Endothelial cell of umbilical vein (primary cell): ENCODE results near the gene MOBP. TPM values are rescaled to one million over a fixed set of nuclear protein-coding genes. Genes with fewer than 3 reads are reported as not detected.

Experiments
- BruUV-seq: library from RNA; stranded (reverse); fragments of 400-500 nt; replicated peaks from 2 replicates; lab custom pipeline; 2021; lab: Mats Ljungman, UMichigan
- CTCF ChIA-PET: fragments of 300-600, 350-600 bp; sonication (Branson Sonifier 250); formaldehyde crosslinking; loops from one replicate; lab custom pipeline; 2021; ENCODE audit warnings: antibody characterized with exemption, inconsistent platforms; lab: Charles Lee
- POLR2A ChIA-PET: fragments of 300-600, 350-600 bp; sonication (Branson Sonifier 250); formaldehyde crosslinking; loops from one replicate; lab custom pipeline; 2021; ENCODE audit warnings: antibody characterized with exemption, inconsistent platforms; lab: Charles Lee
- DNase-seq: peaks from one replicate; pipeline ENCODE4 v3.0.0-alpha.2; 2011; ENCODE audit warnings: low read depth, low spot score
- FAIRE-seq: peaks from 2 replicates; lab custom pipeline; 2011; peaks lifted over from hg19 to GRCh38; lab: Jason Lieb, UNC
- H2AFZ ChIP-seq: 2 replicates; pipeline ENCODE4 v1.6.0; 2012; ENCODE audit warnings: low read depth, low read length, control low read depth, inconsistent platforms
- H3K27ac ChIP-seq: 2 replicates; pipeline ENCODE4 v1.5.1; 2011; ENCODE audit warnings: low read depth, mild to moderate bottlenecking, control low read depth, low read length, moderate library complexity; ENCODE audit not compliant: insufficient read depth
- H3K27me3 ChIP-seq, 2 experiments: 2 replicates each; pipeline versions ENCODE4 v1.6.0 to v1.6.1; 2011; ENCODE audit warnings: low read length in 2 of 2, mixed read lengths in 1 of 2; ENCODE audit not compliant: control insufficient read depth in 2 of 2, insufficient read depth in 2 of 2
- H3K36me3 ChIP-seq, 2 experiments: 2 replicates in 1 of 2; 3 replicates in 1 of 2; pipeline ENCODE4 v1.5.1; 2011; ENCODE audit warnings: low read length in 2 of 2, mild to moderate bottlenecking in 1 of 2, moderate library complexity in 1 of 2; ENCODE audit not compliant: control insufficient read depth in 2 of 2, insufficient read depth in 2 of 2; ENCODE audit errors: extremely low read depth in 1 of 2
- H3K4me1 ChIP-seq: 3 replicates; pipeline ENCODE4 v1.5.1; 2011; ENCODE audit warnings: mild to moderate bottlenecking, low read length; ENCODE audit not compliant: control insufficient read depth, insufficient read depth; ENCODE audit errors: extremely low read depth
- H3K4me2 ChIP-seq: 2 replicates; pipeline ENCODE4 v1.6.1; 2011; ENCODE audit warnings: low read length, control low read depth, mixed read lengths; ENCODE audit not compliant: insufficient read depth
- H3K4me3 ChIP-seq, 3 experiments: fragments of 200-600 bp in 1 of 3; sonication (generic), shearing (Covaris generic) in 1 of 3; replicated peaks in 1 of 3; 2 replicates each; pipeline ENCODE4 v1.5.1; 2011 to 2016; ENCODE audit warnings: control low read depth in 3 of 3, low read length in 3 of 3, mild to moderate bottlenecking in 2 of 3, inconsistent platforms in 1 of 3, low read depth in 1 of 3, moderate library complexity in 1 of 3; ENCODE audit not compliant: insufficient read depth in 1 of 3
- H3K79me2 ChIP-seq: 2 replicates; pipeline ENCODE4 v1.6.0; 2012; ENCODE audit warnings: low read length, inconsistent platforms; ENCODE audit not compliant: control insufficient read depth, insufficient read depth
- H3K9ac ChIP-seq: replicated peaks from 2 replicates; pipeline ENCODE3; 2011; ENCODE audit warnings: low read length, control low read depth; ENCODE audit not compliant: insufficient read depth; ENCODE audit errors: extremely low read depth
- H3K9me1 ChIP-seq: replicated peaks from 3 replicates; pipeline ENCODE4 v1.6.0; 2011; ENCODE audit warnings: mild to moderate bottlenecking, low read length; ENCODE audit not compliant: control insufficient read depth, insufficient read depth; ENCODE audit errors: extremely low read depth
- H3K9me3 ChIP-seq: replicated peaks from 2 replicates; pipeline ENCODE4 v1.5.1; 2012; ENCODE audit warnings: low read length, inconsistent platforms; ENCODE audit not compliant: control insufficient read depth, insufficient read depth
- H4K20me1 ChIP-seq: replicated peaks from 2 replicates; pipeline ENCODE3; 2011; ENCODE audit warnings: mild to moderate bottlenecking, low read length; ENCODE audit not compliant: control insufficient read depth, insufficient read depth; ENCODE audit errors: extremely low read depth
- CTCF ChIP-seq, 2 donors: IDR thresholded peaks; 1 replicate in 1 of 2; 2 replicates in 1 of 2; pipeline ENCODE4 v1.5.1; 2011; ENCODE audit warnings: low read length in 2 of 2, mild to moderate bottlenecking in 2 of 2, moderate library complexity in 2 of 2, control low read depth in 1 of 2, inconsistent platforms in 1 of 2, low read depth in 1 of 2; ENCODE audit not compliant: insufficient read depth in 1 of 2; ENCODE audit errors: extremely low read depth in 1 of 2
- FOS ChIP-seq: IDR thresholded peaks from 2 replicates; pipeline ENCODE4 v1.6.1; 2011; ENCODE audit warnings: mild to moderate bottlenecking, low read length, moderate library complexity, borderline replicate concordance; ENCODE audit not compliant: insufficient read depth
- JUN ChIP-seq: IDR thresholded peaks from 2 replicates; pipeline ENCODE4 v1.6.1; 2011; ENCODE audit warnings: borderline replicate concordance, low read depth; ENCODE audit not compliant: insufficient read length, insufficient read depth
- POLR2A ChIP-seq: IDR thresholded peaks from 2 replicates; pipeline ENCODE4 v1.6.1; 2012; ENCODE audit warnings: low read depth, mild to moderate bottlenecking, control low read depth, low read length
- POLR2AphosphoS5 ChIP-seq: IDR thresholded peaks from 2 replicates; pipeline ENCODE4 v1.6.1; 2012; ENCODE audit warnings: low read depth, mild to moderate bottlenecking, control low read depth, low read length, moderate library complexity; ENCODE audit not compliant: insufficient read depth
- dilution Hi-C: fragments of 300-500 bp; cut with MboI; formaldehyde crosslinking; loops from one replicate; pipeline ENCODE4 v1.15.0; 2019; ENCODE audit warnings: low sequenced_read_pairs; ENCODE audit not compliant: extremely low pct_ligation_motif_present
- intact Hi-C: fragments of 100-400 bp; cut with micrococcal nuclease; formaldehyde crosslinking; loops from one replicate; pipeline ENCODE4 v1.10.0; 2022
- polyA plus RNA-seq, 4 experiments: library from polyadenylated mRNA; depleted of rRNA in 3 of 4; stranded (reverse) in 3 of 4; unstranded in 1 of 4; fragments of >200 nt; gene quantifications; 2 replicates each; pipeline versions ENCODE4 v1.2.1 to v1.2.3, GENCODE V29; 2011 to 2012; ENCODE audit warnings: missing spikeins in 1 of 4
- total RNA-seq: library from RNA; stranded (reverse); gene quantifications from 2 replicates; pipeline ENCODE4 v1.2.3, GENCODE V29; 2021

Gene MOBP
- total and polyA plus RNA-seq, 2 donors (not counting 3 experiments of a cell fraction or from before 2014, with no cell fraction given) = 2.0 to 2.3 TPM

GRCh38 chr3:39501059-39501458 is 33.6 kb downstream of the MOBP start:
- H4K20me1 ChIP-seq = no peaks in the 10 kb centered on the region
- BruUV-seq = no TSS peak
- FAIRE-seq (no peak), DNase-seq (no peak)
- H3K36me3 ChIP-seq = no peaks in the 10 kb centered on the region
- no peaks in the 10 kb centered on the region for H3K9me1 ChIP-seq
- no peak overlapping the region for H2AFZ ChIP-seq
- POLR2A ChIA-PET = no interaction called here
- peak overlapping the region; percentile 18 for H3K4me2 ChIP-seq
- dilution Hi-C loops = no loop called here
- no peaks in the 10 kb centered on the region for H3K9me3 ChIP-seq
- H3K27ac ChIP-seq = no peak overlapping the region
- CTCF ChIA-PET = interaction anchor here (1.2 to 4.2 kb wide), 3 partner anchors 19 to 38 kb away, joined by 3 to 24 read pairs (median 21); no protein-coding TSS in a partner anchor
- peaks cover 14% of the 10 kb centered on the region for H3K4me1 ChIP-seq
- no peak for TF ChIP-seq POLR2A
- no peak for TF ChIP-seq FOS
- TF ChIP-seq POLR2AphosphoS5 = no peak
- TF ChIP-seq CTCF (IDR thresholded peaks at IDR 0.05; ENCODE audit: extremely low read depth in 1 of 2, insufficient read depth in 1 of 2, low read depth in 1 of 2, low read length in 2 of 2) = no peak
- no peak for TF ChIP-seq JUN
- H3K4me3 ChIP-seq = no peak overlapping the region
- no peaks in the 10 kb centered on the region for H3K79me2 ChIP-seq
- intact Hi-C loops = loop anchor here (1.0 kb wide), 1 partner anchor 138 kb away; no protein-coding TSS in a partner anchor
- no peak overlapping the region for H3K9ac ChIP-seq
- H3K27me3 ChIP-seq = peaks cover 0 to 6% of the 10 kb centered on the region in 2 experiments
